GM18498 (cell line): ENCODE results near the gene N4BP2L2.
"Not testable (repeated sequence)": the region's sequence is repeated elsewhere in the genome, so short reads cannot be mapped to it uniquely, and the experiment has no call there.

Experiments used
- ATAC-seq: cut with Tn5 transposase; IDR thresholded peaks from one replicate; pipeline ENCODE4 v1.9.1; 2021; ENCODE audit warnings: mild to moderate bottlenecking, moderate library complexity; ENCODE audit not compliant: unreplicated experiment

The N4BP2L2 gene

GRCh38 chr13:32538621-32539246, at the start of gene N4BP2L2:
Gene N4BP2L2 (minus strand): TSS chr13:32538795. CDS start chr13:32537027, 1,768 bp downstream.
- ATAC-seq, result peak; percentile 98

DNA sequence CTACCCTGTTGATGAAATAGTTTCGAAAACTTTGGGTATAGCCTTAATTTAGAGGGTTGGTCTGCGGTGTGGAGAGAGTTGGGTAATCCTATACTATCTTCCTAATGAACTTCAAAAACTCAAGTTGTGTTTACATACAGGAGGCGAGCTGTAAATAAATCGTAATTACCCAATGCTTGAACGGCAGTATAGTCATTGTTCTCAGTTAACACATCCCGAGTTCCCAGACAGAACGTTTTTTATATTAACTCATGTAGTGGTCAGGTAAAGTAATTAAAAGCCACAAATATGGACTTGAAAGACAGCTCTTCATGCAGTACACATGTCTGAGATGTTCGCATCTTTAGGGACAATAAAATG, 49.2 kb upstream of the N4BP2L2 start:
- no peak for ATAC-seq

DNA sequence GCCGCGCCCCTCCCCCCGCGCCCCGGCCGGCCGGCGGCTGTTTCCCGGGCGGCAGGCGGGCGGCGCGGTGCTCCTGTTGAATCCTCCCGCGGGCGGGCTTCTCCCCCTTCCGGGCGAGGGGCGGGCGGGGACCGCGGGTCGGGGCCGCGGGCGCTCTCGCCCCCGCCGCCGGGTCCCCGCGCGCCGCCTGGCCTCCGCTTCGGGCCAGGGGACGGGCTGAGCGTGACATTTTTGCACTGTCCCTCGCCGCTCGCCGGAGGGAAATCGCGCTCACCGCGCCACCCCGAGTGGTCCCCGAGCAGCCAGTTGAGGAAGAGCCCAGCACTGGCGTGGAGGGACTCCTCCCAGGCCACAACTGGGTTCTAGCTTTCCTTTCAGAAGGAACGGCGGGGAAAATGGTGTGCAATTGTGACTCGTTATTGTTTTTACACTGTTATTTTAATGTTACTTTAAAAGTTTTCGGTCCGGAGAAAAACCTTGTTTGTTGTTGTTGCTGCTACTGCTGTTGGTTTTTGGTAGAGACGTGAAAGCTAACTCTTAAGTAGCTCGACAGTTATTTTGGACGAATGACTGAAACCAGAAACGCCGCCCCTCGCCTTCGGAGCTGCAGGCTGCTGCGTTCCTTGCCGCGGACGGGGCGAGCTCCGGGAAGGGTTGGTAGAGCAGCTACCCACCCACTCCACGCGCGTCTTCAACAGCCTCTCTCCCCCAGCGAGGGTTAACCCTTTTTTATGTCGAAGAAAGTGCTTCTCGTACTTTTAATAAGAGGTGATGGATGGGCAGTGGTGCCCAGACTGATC, 48.6 kb upstream of the N4BP2L2 start:
- ATAC-seq, result peak; percentile 45

GRCh38 chr13:32586080-32586900, 47.7 kb upstream of the N4BP2L2 start, which contains the start of gene PDS5B:
Gene PDS5B (plus strand): TSS chr13:32586452. CDS start chr13:32648773, 62,321 bp downstream.
- ATAC-seq, result peak; percentile 84

DNA sequence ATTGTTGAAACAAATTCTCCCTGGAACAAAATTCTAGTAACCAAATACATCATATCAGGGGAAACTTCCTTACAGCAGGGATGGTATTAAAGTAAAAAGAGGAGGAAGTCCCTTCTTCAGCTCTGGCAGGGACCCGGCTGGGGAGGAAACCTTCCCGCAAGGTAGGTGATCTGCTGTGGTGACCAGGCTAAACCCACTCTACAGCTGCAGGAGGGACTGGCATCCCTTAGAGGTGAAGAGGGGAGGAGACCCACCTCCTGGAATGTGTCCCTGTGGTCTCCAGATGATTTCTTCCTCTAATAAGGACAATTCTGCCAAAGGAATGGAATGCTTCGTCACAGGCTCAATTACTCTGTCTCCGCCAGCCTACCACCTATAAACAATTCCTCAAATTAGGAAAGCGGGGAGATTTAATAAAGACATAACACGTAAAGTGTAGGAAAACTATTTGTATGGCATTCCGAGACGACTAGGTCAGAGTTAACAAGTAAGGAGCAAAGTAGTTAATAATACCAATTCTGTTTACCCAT, 47.0 kb upstream of the N4BP2L2 start:
- no peak for ATAC-seq

- no peak for ATAC-seq
Measured at GRCh38 chr13:32582991-32583390, 44.4 kb upstream of the N4BP2L2 start.

- ATAC-seq, result no peak
Measured at GRCh38 chr13:32582281-32582680, 43.7 kb upstream of the N4BP2L2 start.

DNA sequence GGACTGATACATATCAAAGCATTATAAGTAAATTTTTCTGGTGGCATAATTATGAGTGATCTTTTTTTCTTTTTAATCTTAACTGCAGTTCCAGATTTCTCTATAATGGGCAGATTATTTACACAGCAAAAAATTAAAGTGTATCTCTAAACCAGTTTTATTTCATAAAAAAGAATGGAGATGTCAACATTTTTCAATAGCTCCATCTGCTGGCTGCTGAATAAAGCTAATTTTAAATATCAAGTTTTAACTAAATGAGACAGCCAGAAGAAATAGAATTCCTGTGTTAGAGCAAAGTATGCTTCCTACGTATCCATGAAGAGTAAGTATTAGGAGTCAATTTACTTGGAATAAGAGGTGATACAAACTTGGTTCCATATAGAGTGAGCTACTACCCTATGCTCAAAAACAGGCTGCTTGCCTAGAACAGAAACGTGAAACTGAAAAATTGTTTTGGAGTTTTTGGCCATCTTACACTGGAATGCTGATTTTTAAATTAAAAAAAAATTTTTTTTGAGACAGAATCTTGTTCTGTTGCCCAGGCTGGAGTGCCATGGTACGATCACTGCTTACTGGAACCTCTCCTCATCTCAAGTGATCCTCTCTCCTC, 42.7 kb upstream of the N4BP2L2 start:
- ATAC-seq, result no peak

DNA sequence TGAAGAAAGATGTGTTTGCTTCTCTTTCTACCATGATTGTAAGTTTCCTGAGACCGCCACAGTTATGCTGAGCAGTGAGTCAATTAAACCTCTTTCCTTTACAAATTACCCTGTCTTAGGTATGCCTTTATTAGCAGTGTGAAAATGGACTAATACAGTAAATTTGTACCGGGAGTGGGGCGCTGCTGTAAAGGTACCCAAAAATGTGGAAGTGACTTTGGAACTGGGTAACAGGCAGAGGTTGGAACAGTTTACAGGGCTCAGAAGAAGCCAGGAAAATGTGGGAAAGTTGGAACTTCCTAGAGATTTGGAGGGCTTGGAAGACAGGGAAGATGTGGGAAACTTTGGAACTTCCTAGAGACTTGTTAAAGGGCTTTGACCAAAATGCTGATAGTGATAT, 38.4 kb upstream of the N4BP2L2 start:
- no peak for ATAC-seq

- ATAC-seq, result not testable (repeated sequence)
Measured at GRCh38 chr13:32575687-32576086, 37.1 kb upstream of the N4BP2L2 start.

- not testable (repeated sequence) for ATAC-seq
Measured at GRCh38 chr13:32560842-32561241, 22.2 kb upstream of the N4BP2L2 start.

GRCh38 chr13:32555613-32556012, 17.0 kb upstream of the N4BP2L2 start:
- no peak for ATAC-seq

DNA sequence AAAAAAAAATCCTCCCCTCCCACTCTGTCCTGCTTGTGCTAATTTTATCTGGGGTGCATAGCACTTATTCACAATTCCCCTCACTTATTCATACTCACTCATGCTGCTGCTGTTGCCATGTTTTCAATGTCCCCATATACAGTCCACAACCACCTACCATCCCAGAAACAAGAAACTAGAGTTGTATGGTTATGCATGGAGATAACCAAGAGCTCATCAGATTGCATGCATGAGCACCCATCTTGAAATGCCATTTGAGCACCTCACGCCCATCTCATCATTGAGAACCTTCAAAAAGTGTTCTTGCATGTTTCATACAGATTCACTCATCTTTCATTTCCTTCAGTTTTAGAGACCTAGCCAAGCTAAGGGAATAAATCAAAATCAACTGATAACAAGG, 15.1 kb upstream of the N4BP2L2 start:
- no peak for ATAC-seq

GRCh38 chr13:32549788-32550187, 11.2 kb upstream of the N4BP2L2 start:
- no peak for ATAC-seq

GRCh38 chr13:32548837-32549236, 10.2 kb upstream of the N4BP2L2 start:
- no peak for ATAC-seq

DNA sequence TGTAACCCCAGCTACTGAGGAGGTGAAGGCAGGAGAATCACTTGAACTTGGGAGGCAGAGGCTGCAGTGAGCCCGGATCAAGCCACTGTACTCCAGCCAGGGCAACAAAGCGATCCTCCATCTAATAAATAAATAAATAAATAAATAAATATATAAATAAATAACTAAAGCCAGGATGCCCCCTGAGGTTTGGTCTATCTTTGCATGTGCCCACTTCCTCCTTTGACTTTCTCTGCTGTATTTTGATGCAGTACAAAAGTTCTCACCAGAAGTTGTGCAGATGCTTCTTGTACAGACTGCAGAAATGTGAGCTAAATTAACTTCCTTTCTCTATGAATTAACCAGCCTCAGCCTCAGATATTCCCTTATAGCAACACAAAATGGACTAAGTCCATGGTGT, 6.5 kb upstream of the N4BP2L2 start:
- ATAC-seq, result no peak

- ATAC-seq, result no peak
Measured at GRCh38 chr13:32542221-32542620, 3.6 kb upstream of the N4BP2L2 start.

GRCh38 chr13:32538143-32538620, 413 bp downstream of the N4BP2L2 start:
- ATAC-seq, result peak; percentile 86

GRCh38 chr13:32537580-32538142, 934 bp downstream of the N4BP2L2 start:
- ATAC-seq, result no peak

DNA sequence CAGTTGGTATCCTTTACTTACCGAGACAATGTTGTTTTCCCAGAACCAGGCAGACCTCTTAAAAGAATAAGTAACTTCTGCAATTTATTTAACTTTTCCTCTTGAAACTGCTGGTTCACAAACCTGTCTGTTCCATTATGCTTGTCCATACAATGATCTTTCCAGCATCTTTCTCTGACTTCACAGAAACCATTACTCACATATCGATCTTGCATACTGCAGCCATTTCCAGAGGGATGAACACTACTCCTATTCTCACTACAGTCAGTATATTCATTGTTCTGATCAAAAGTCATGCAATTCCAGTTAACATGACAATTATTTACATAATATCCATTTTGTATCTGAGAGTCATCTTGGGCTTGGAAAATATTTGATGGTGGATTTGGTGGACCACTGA, 2.8 kb downstream of the N4BP2L2 start:
- ATAC-seq, result no peak
